HCT116 (cell line): ENCODE measurements around the gene ADCK1. TPM values are rescaled to one million over a fixed set of nuclear protein-coding genes. Genes with fewer than 3 reads are reported as not detected.

ENCODE experiments used
- ATAC-seq: fragments of 200-7000 bp; cut with Tn5 transposase; 2 replicates; pipeline ENCODE4 v1.9.1; 2020; ENCODE audit warnings: mild to moderate bottlenecking, moderate library complexity
- BruUV-seq: library from RNA; stranded (reverse); fragments of 400-500 nt; replicated peaks from 2 replicates; lab custom pipeline; 2021; lab: Mats Ljungman, UMichigan
- CTCF ChIA-PET: fragments of 300-600 bp; sonication (Branson Sonifier 250); formaldehyde crosslinking; loops from one replicate; lab custom pipeline; 2021; ENCODE audit warnings: antibody characterized with exemption; lab: Charles Lee
- POLR2A ChIA-PET: fragments of 300-600, 350-600 bp; sonication (Branson Sonifier 250); formaldehyde crosslinking; loops from one replicate; lab custom pipeline; 2021; ENCODE audit warnings: antibody characterized with exemption; lab: Charles Lee
- RAD21 ChIA-PET, 2 experiments: fragments of 300-600 bp; sonication (Branson Sonifier 250); formaldehyde crosslinking; loops; one replicate each; lab custom pipeline; 2023; ENCODE audit warnings: low total read pairs in 2 of 2; ENCODE audit not compliant: uncharacterized antibody in 2 of 2, unreplicated experiment in 2 of 2, low non-redundant PET in 1 of 2; lab: Charles Lee
- DNase-seq: peaks from one replicate; pipeline ENCODE4 v3.0.0-alpha.2; 2010; ENCODE audit warnings: low read depth, low spot score
- H2AFZ ChIP-seq: fragments of 200-600 bp; shearing (Covaris generic), sonication (generic); 2 replicates; pipeline ENCODE4 v1.6.1; 2017; ENCODE audit warnings: low read depth, mixed run types, mixed read lengths, antibody characterized with exemption, low read length; ENCODE audit not compliant: poor library complexity, severe bottlenecking
- H3K27ac ChIP-seq: 2 replicates; pipeline ENCODE4 v1.5.1; 2012; ENCODE audit warnings: low read depth, low read length
- H3K27me3 ChIP-seq: fragments of 200-600 bp; sonication (generic); 2 replicates; pipeline ENCODE4 v1.6.1; 2016; ENCODE audit warnings: mixed run types, low read length, mixed read lengths; ENCODE audit not compliant: insufficient read depth
- H3K36me3 ChIP-seq, 2 experiments: fragments of 200-500 bp in 1 of 2; fragments of 200-600 bp in 1 of 2; sonication (Bioruptor generic) in 1 of 2; sonication (generic) in 1 of 2; 2 replicates each; pipeline versions ENCODE4 v1.5.1 to v1.6.1; 2014 to 2016; ENCODE audit warnings: low read length in 2 of 2, inconsistent platforms in 1 of 2, mixed read lengths in 1 of 2, mixed run types in 1 of 2; ENCODE audit not compliant: insufficient read depth in 2 of 2, control insufficient read depth in 1 of 2
- H3K4me1 ChIP-seq, 2 experiments: fragments of 200-600 bp in 1 of 2; sonication (generic) in 1 of 2; 2 replicates each; pipeline versions ENCODE4 v1.5.1 to v1.6.1; 2012 to 2017; ENCODE audit warnings: low read length in 2 of 2, inconsistent platforms in 1 of 2, mild to moderate bottlenecking in 1 of 2, mixed read lengths in 1 of 2, mixed run types in 1 of 2, moderate library complexity in 1 of 2; ENCODE audit not compliant: insufficient read depth in 2 of 2, control insufficient read depth in 1 of 2
- H3K4me2 ChIP-seq: fragments of 200-600 bp; sonication (generic); 2 replicates; pipeline ENCODE4 v1.6.1; 2017; ENCODE audit warnings: mixed run types, low read length, mixed read lengths
- H3K4me3 ChIP-seq, 2 experiments: fragments of 200-600 bp in 1 of 2; sonication (generic) in 1 of 2; replicated peaks in 1 of 2; 2 replicates each; pipeline ENCODE4 v1.5.1; 2011 to 2016; ENCODE audit warnings: low read length in 2 of 2, control low read depth in 1 of 2, low read depth in 1 of 2, mild to moderate bottlenecking in 1 of 2, mixed read lengths in 1 of 2, mixed run types in 1 of 2
- H3K79me2 ChIP-seq: fragments of 200-600 bp; sonication (generic); 2 replicates; pipeline ENCODE4 v1.6.1; 2017; ENCODE audit warnings: mild to moderate bottlenecking, mixed run types, low read length, moderate library complexity, mixed read lengths; ENCODE audit not compliant: insufficient read depth
- H3K9ac ChIP-seq: fragments of 200-600 bp; sonication (generic); 2 replicates; pipeline ENCODE4 v1.6.1; 2016; ENCODE audit warnings: low read length, mixed read lengths
- H3K9me2 ChIP-seq: fragments of 200-600 bp; sonication (generic), shearing (Covaris generic); 2 replicates; pipeline ENCODE4 v1.6.1; 2017; ENCODE audit warnings: mixed run types, mild to moderate bottlenecking, moderate library complexity; ENCODE audit not compliant: insufficient read depth
- H3K9me3 ChIP-seq, 2 experiments: fragments of 200-500 bp in 1 of 2; fragments of 200-600 bp in 1 of 2; sonication (Bioruptor generic) in 1 of 2; sonication (generic) in 1 of 2; 2 replicates each; pipeline ENCODE4 v1.6.1; 2014 to 2017; ENCODE audit warnings: low read length in 2 of 2, mixed read lengths in 2 of 2, inconsistent platforms in 1 of 2, low read depth in 1 of 2, mild to moderate bottlenecking in 1 of 2, mixed run types in 1 of 2, moderate library complexity in 1 of 2; ENCODE audit not compliant: control insufficient read depth in 1 of 2, insufficient read depth in 1 of 2
- H4K20me1 ChIP-seq: fragments of 200-600 bp; sonication (generic), shearing (Covaris generic); 2 replicates; pipeline ENCODE4 v1.6.1; 2017; ENCODE audit warnings: mixed run types, mild to moderate bottlenecking, moderate library complexity; ENCODE audit not compliant: insufficient read depth
- ELF1 ChIP-seq: IDR thresholded peaks from 2 replicates; pipeline ENCODE4 v1.6.1; 2012; ENCODE audit warnings: low read depth, borderline replicate concordance
- EZH2 ChIP-seq: fragments of 200-600 bp; sonication (generic); IDR thresholded peaks from 2 replicates; pipeline ENCODE4 v1.6.1; 2017; ENCODE audit warnings: antibody characterized with exemption, mixed run types
- JUND ChIP-seq: IDR thresholded peaks from 2 replicates; pipeline ENCODE4 v1.6.1; 2012
- SRF ChIP-seq: IDR thresholded peaks from 2 replicates; pipeline ENCODE4 v1.6.1; 2012; ENCODE audit warnings: low read depth
- TCF7L2 ChIP-seq: IDR thresholded peaks from 2 replicates; pipeline ENCODE4 v1.7.0; 2011; ENCODE audit warnings: borderline replicate concordance, inconsistent platforms; ENCODE audit not compliant: insufficient read depth, insufficient read length; ENCODE audit errors: extremely low read depth
- ZNF274 ChIP-seq: fragments of 200-500 bp; sonication (Bioruptor generic); IDR thresholded peaks from 2 replicates; pipeline ENCODE4 v1.6.1; 2014; ENCODE audit warnings: mild to moderate bottlenecking, low read depth, low read length, inconsistent platforms
- intact Hi-C: fragments of 100-400 bp; cut with micrococcal nuclease; formaldehyde crosslinking; loops from 2 replicates; pipeline ENCODE4 v1.10.0; 2022
- total RNA-seq: library from RNA; stranded (reverse); gene quantifications from one replicate; pipeline ENCODE4 v1.2.1, GENCODE V29; 2021; ENCODE audit not compliant: unreplicated experiment
- TF ChIP-seq, protein P1 (sequence below), 3 experiments: fragments of 200-600 bp in 1 of 3; sonication (generic) in 1 of 3; IDR thresholded peaks in 2 of 3; conservative IDR thresholded peaks in 1 of 3; 2 replicates each; pipeline ENCODE4 v1.5.1; 2012 to 2017; ENCODE audit warnings: low read depth in 2 of 3, low read length in 2 of 3, antibody characterized with exemption in 1 of 3, borderline replicate concordance in 1 of 3, control low read depth in 1 of 3, mild to moderate bottlenecking in 1 of 3, mixed read lengths in 1 of 3, mixed run types in 1 of 3, moderate library complexity in 1 of 3; ENCODE audit not compliant: insufficient read depth in 1 of 3

Gene ADCK1
- total RNA-seq, 1 experiment from 2014 or later, result 6.0 TPM

GRCh38 chr14:77859934-77860570 lies 60.1 kb downstream of the ADCK1 start:
- H3K79me2 ChIP-seq, result no peaks in the 10 kb centered on the region
- H3K9me3 ChIP-seq, result no peaks in the 10 kb centered on the region
- no peak for DNase-seq
- no peak for ATAC-seq
- ChIA-PET CTCF (no interaction called here), RAD21 (no interaction called here), POLR2A (no interaction called here)
- no peak overlapping the region for H3K9ac ChIP-seq
- H3K27ac ChIP-seq, result no peak overlapping the region
- no peaks in the 10 kb centered on the region; a peak in 1 of 4 replicates for H3K4me1 ChIP-seq
- H3K4me2 ChIP-seq, result no peak overlapping the region
- intact Hi-C loops, result loop anchor here (5.0 to 10.0 kb wide), 3 partner anchors 295 to 835 kb away; no protein-coding TSS in a partner anchor
- no peaks in the 10 kb centered on the region for H3K27me3 ChIP-seq
- no peaks in the 10 kb centered on the region for H4K20me1 ChIP-seq
- TF ChIP-seq EZH2 (no peak), ZNF274 (no peak), SRF (no peak), TCF7L2 (no peak), ELF1 (no peak), JUND (no peak)
- TF ChIP-seq, protein P1, sequence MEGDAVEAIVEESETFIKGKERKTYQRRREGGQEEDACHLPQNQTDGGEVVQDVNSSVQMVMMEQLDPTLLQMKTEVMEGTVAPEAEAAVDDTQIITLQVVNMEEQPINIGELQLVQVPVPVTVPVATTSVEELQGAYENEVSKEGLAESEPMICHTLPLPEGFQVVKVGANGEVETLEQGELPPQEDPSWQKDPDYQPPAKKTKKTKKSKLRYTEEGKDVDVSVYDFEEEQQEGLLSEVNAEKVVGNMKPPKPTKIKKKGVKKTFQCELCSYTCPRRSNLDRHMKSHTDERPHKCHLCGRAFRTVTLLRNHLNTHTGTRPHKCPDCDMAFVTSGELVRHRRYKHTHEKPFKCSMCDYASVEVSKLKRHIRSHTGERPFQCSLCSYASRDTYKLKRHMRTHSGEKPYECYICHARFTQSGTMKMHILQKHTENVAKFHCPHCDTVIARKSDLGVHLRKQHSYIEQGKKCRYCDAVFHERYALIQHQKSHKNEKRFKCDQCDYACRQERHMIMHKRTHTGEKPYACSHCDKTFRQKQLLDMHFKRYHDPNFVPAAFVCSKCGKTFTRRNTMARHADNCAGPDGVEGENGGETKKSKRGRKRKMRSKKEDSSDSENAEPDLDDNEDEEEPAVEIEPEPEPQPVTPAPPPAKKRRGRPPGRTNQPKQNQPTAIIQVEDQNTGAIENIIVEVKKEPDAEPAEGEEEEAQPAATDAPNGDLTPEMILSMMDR (IDR thresholded peaks at IDR 0.05 in 2 of 3, conservative IDR thresholded peaks at IDR 0.05 in 1 of 3; ENCODE audit: borderline replicate concordance in 1 of 3, insufficient read depth in 1 of 3, low read depth in 2 of 3, low read length in 2 of 3), result no peak
- no peak overlapping the region for H2AFZ ChIP-seq
- no TSS peak for BruUV-seq
- H3K36me3 ChIP-seq, result no peaks in the 10 kb centered on the region
- no peaks in the 10 kb centered on the region for H3K9me2 ChIP-seq
- H3K4me3 ChIP-seq, result no peak overlapping the region
